Keratinocyte (primary cell): Measurements from ENCODE around the gene CRIM1. TPM values are rescaled to one million over a fixed set of nuclear protein-coding genes. Genes with fewer than 3 reads are reported as not detected.

Experiments
- DNase-seq: peaks from one replicate; pipeline ENCODE4 v3.0.0-alpha.2; 2011; ENCODE audit warnings: low read depth, missing footprints, low spot score
- FAIRE-seq: peaks from 2 replicates; lab custom pipeline; 2011; peaks lifted over from hg19 to GRCh38; lab: Jason Lieb, UNC
- H2AFZ ChIP-seq: 2 replicates; pipeline ENCODE4 v1.6.0; 2012; ENCODE audit warnings: low read length, control low read depth, inconsistent platforms; ENCODE audit not compliant: control insufficient read depth
- H3K27ac ChIP-seq: 2 replicates; pipeline ENCODE4 v1.5.1; 2011; ENCODE audit warnings: low read length; ENCODE audit not compliant: control insufficient read depth, insufficient read depth
- H3K27me3 ChIP-seq: 3 replicates; pipeline ENCODE4 v1.6.0; 2011; ENCODE audit warnings: low read length; ENCODE audit not compliant: control insufficient read depth, insufficient read depth; ENCODE audit errors: extremely low read depth
- H3K36me3 ChIP-seq, 2 experiments: 2 replicates in 1 of 2; 3 replicates in 1 of 2; pipeline ENCODE4 v1.5.1; 2011; ENCODE audit warnings: low read length in 2 of 2, mild to moderate bottlenecking in 1 of 2; ENCODE audit not compliant: control insufficient read depth in 2 of 2, insufficient read depth in 2 of 2; ENCODE audit errors: extremely low read depth in 1 of 2
- H3K4me1 ChIP-seq: 3 replicates; pipeline ENCODE4 v1.5.1; 2011; ENCODE audit warnings: low read length; ENCODE audit not compliant: control insufficient read depth, insufficient read depth; ENCODE audit errors: extremely low read depth
- H3K4me2 ChIP-seq: 3 replicates; pipeline ENCODE4 v1.6.0; 2011; ENCODE audit warnings: low read depth, low read length; ENCODE audit not compliant: control insufficient read depth, insufficient read depth; ENCODE audit errors: extremely low read depth
- H3K4me3 ChIP-seq, 3 experiments: fragments of 200-600 bp in 1 of 3; sonication (generic) in 1 of 3; 2 replicates in 2 of 3; 3 replicates in 1 of 3; pipeline ENCODE4 v1.5.1; 2011 to 2016; ENCODE audit warnings: low read length in 3 of 3, mild to moderate bottlenecking in 3 of 3, control low read depth in 2 of 3, inconsistent platforms in 1 of 3, low read depth in 1 of 3, mixed read lengths in 1 of 3, mixed run types in 1 of 3, moderate library complexity in 1 of 3; ENCODE audit not compliant: control insufficient read depth in 2 of 3, insufficient read depth in 2 of 3; ENCODE audit errors: extremely low read depth in 1 of 3
- H3K79me2 ChIP-seq: 2 replicates; pipeline ENCODE4 v1.6.0; 2012; ENCODE audit warnings: low read length; ENCODE audit not compliant: control insufficient read depth, insufficient read depth
- H3K9ac ChIP-seq: 3 replicates; pipeline ENCODE4 v1.6.0; 2011; ENCODE audit warnings: low read length; ENCODE audit not compliant: control insufficient read depth, insufficient read depth; ENCODE audit errors: extremely low read depth
- H3K9me1 ChIP-seq: 3 replicates; pipeline ENCODE4 v1.6.0; 2011; ENCODE audit warnings: low read length; ENCODE audit not compliant: control insufficient read depth, insufficient read depth; ENCODE audit errors: extremely low read depth
- H3K9me3 ChIP-seq: 2 replicates; pipeline ENCODE4 v1.5.1; 2012; ENCODE audit warnings: low read depth, low read length; ENCODE audit not compliant: control insufficient read depth
- H4K20me1 ChIP-seq: 3 replicates; pipeline ENCODE4 v1.6.0; 2011; ENCODE audit warnings: low read length; ENCODE audit not compliant: control insufficient read depth, insufficient read depth; ENCODE audit errors: extremely low read depth
- CTCF ChIP-seq, 3 experiments: IDR thresholded peaks in 1 of 3; conservative IDR thresholded peaks in 1 of 3; optimal IDR thresholded peaks in 1 of 3; 2 replicates in 2 of 3; 3 replicates in 1 of 3; pipeline versions ENCODE3 to v1.5.1; 2011; ENCODE audit warnings: low read length in 3 of 3, mild to moderate bottlenecking in 3 of 3, moderate library complexity in 2 of 3, control low read depth in 1 of 3, inconsistent platforms in 1 of 3; ENCODE audit not compliant: insufficient read depth in 2 of 3; ENCODE audit errors: extremely low read depth in 1 of 3
- EZH2 ChIP-seq: IDR thresholded peaks from one replicate; pipeline ENCODE4 v1.6.1; 2012; ENCODE audit warnings: inconsistent platforms, mild to moderate bottlenecking, low read length, moderate library complexity
- dilution Hi-C: fragments of 300-500 bp; cut with MboI; formaldehyde crosslinking; loops from one replicate; pipeline ENCODE4 v1.7.0; 2020; ENCODE audit warnings: low sequenced_read_pairs; ENCODE audit not compliant: extremely low pct_ligation_motif_present
- polyA plus RNA-seq, 5 experiments: library from polyadenylated mRNA; depleted of rRNA in 3 of 5; stranded (reverse) in 3 of 5; stranded (forward) in 1 of 5; unstranded in 1 of 5; fragments of >200 nt; gene quantifications; 1 replicate in 1 of 5; 2 replicates in 3 of 5; 3 replicates in 1 of 5; pipeline versions ENCODE4 v1.2.1 to v1.2.3, GENCODE V29; 2011 to 2012; ENCODE audit warnings: missing spikeins in 2 of 5, low read depth in 1 of 5, low replicate concordance in 1 of 5

CRIM1 gene
- polyA plus RNA-seq, 1 donor (not counting 4 experiments of a cell fraction or from before 2014, with no cell fraction given) = 98.3 TPM

DNA sequence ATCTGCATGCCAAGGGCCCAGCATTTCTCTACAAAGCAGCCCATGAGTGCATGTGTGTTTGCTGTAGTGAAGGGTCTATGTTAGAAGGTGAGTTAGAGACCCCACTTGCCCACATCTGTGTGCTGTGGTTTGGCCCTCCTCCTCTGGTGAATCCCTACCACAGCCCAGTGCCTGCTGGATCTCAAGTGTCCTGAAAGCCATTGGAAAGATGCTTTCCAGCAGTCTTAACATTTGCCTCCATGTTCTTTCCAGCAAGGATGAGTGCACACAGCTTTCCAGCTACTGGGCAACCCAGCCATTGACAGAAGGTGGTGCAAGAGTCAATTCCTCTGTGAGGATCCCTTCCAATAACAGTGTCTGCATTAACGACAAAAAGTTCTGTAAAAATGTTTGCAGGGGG lies 13.6 kb downstream of the CRIM1 start:
- no peak for DNase-seq
- FAIRE-seq = no peak
- no peaks in the 10 kb centered on the region for H3K27me3 ChIP-seq
- H3K4me2 ChIP-seq = peak overlapping the region; percentile 67
- dilution Hi-C loops = no loop called here
- H3K79me2 ChIP-seq = peaks cover 87% of the 10 kb centered on the region
- no peak overlapping the region for H3K4me3 ChIP-seq
- H3K4me1 ChIP-seq = peaks cover 95% of the 10 kb centered on the region
- no peak for TF ChIP-seq EZH2
- TF ChIP-seq CTCF (optimal IDR thresholded peaks at IDR 0.05 in 1 of 3, IDR thresholded peaks at IDR 0.05 in 1 of 3, conservative IDR thresholded peaks at IDR 0.05 in 1 of 3; ENCODE audit: extremely low read depth in 1 of 3, insufficient read depth in 2 of 3, low read length in 3 of 3) = peak in 1 of 3 experiments; percentile 16
- H3K9me1 ChIP-seq = no peaks in the 10 kb centered on the region
- peaks cover 0 to 2% of the 10 kb centered on the region in 2 experiments for H3K36me3 ChIP-seq
- no peak overlapping the region for H2AFZ ChIP-seq
- peak overlapping the region; percentile 4 for H3K9ac ChIP-seq
- H3K9me3 ChIP-seq = no peaks in the 10 kb centered on the region
- H4K20me1 ChIP-seq = no peaks in the 10 kb centered on the region
- peak overlapping the region; percentile 33 for H3K27ac ChIP-seq

- Histone ChIP-seq H3K36me3 (peaks cover 0 to 2% of the 10 kb centered on the region in 2 experiments), H3K27me3 (no peaks in the 10 kb centered on the region), H3K4me3 (no peak overlapping the region), H3K9ac (no peak overlapping the region), H4K20me1 (no peaks in the 10 kb centered on the region), H3K4me2 (peak overlapping the region; percentile 67), H3K27ac (peak overlapping the region; percentile 33), H3K79me2 (peaks cover 87% of the 10 kb centered on the region), H3K9me1 (no peaks in the 10 kb centered on the region), H3K9me3 (no peaks in the 10 kb centered on the region), H2AFZ (no peak overlapping the region), H3K4me1 (peaks cover 97% of the 10 kb centered on the region)
- dilution Hi-C loops = no loop called here
- TF ChIP-seq CTCF (optimal IDR thresholded peaks at IDR 0.05 in 1 of 3, IDR thresholded peaks at IDR 0.05 in 1 of 3, conservative IDR thresholded peaks at IDR 0.05 in 1 of 3; ENCODE audit: extremely low read depth in 1 of 3, insufficient read depth in 2 of 3, low read length in 3 of 3) = no peak
- TF ChIP-seq EZH2 = no peak
- DNase-seq (no peak), FAIRE-seq (peak; percentile 74)
These were observed 14.1 kb downstream of the CRIM1 start for GRCh38 chr2:36369716-36370115.
